K562 (cell line): ENCODE data around the gene FAM53B.

Source experiments
- BMI1 ChIP-seq: fragments of 150-350 bp; IDR thresholded peaks from 2 replicates; pipeline ENCODE4 v1.6.1; 2014; ENCODE audit warnings: low read length
- CREB3L1 ChIP-seq: fragments of 450-650 bp; IDR thresholded peaks from 2 replicates; pipeline ENCODE4 v1.6.1; 2014; ENCODE audit warnings: low read depth, mild to moderate bottlenecking, moderate library complexity, borderline replicate concordance
- CTCF ChIP-seq, 3 experiments: IDR thresholded peaks in 2 of 3; conservative IDR thresholded peaks in 1 of 3; 2 replicates each; pipeline ENCODE4 v1.5.1; 2011 to 2012; ENCODE audit warnings: low read length in 3 of 3, mild to moderate bottlenecking in 3 of 3, control low read depth in 2 of 3, improper control_type of control experiment in 1 of 3, inconsistent platforms in 1 of 3, low read depth in 1 of 3, mixed read lengths in 1 of 3, moderate library complexity in 1 of 3; ENCODE audit not compliant: insufficient read depth in 2 of 3
- FOXP1 ChIP-seq: sonication (generic); formaldehyde crosslinking; IDR thresholded peaks from 2 replicates; pipeline ENCODE4 v1.8.0; 2022; ENCODE audit warnings: mild to moderate bottlenecking, missing genetic modification reagents
- GABPA ChIP-seq: fragments of 200-800 bp; sonication (Bioruptor generic); conservative IDR thresholded peaks from 2 replicates; pipeline ENCODE4 v1.6.1; 2016; ENCODE audit warnings: low read depth, missing genetic modification characterization, missing compliant biosample characterization
- NR1H2 ChIP-seq: sonication (generic); formaldehyde crosslinking; IDR thresholded peaks from 2 replicates; pipeline ENCODE4 v1.4.0; 2020; ENCODE audit warnings: mild to moderate bottlenecking, missing genetic modification reagents
- TF ChIP-seq, protein P1 (sequence below): fragments of 200-800 bp; sonication (Bioruptor generic); IDR thresholded peaks from 2 replicates; pipeline ENCODE4 v1.6.1; 2017; ENCODE audit warnings: missing genetic modification characterization, missing compliant biosample characterization
- TF ChIP-seq, protein P2 (sequence below): fragments of 450-650 bp; formaldehyde crosslinking; IDR thresholded peaks from 2 replicates; pipeline ENCODE4 v1.4.0; 2020; ENCODE audit warnings: mild to moderate bottlenecking, mixed read lengths

DNA sequence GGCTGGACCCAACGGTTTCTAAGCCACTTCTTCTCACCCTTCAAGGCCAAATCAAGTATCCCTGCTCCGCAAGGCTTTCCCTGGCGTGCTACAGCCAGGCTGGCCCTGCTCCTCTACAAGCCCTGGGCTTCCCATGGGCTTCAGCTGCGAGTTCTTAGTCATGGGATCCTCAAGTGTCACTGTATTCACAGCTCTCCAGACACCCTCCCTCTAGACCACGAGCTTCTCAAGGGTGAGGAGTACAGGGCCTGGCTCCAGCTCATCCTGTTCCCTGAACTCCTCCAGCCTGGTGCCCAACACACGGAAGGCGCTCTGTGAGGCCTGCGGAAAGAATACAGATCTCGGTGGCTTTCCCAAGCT, 38.8 kb downstream of the FAM53B start:
- TF ChIP-seq BMI1 (no peak), CTCF (IDR thresholded peaks at IDR 0.05 in 2 of 3, conservative IDR thresholded peaks at IDR 0.05 in 1 of 3; ENCODE audit: insufficient read depth in 2 of 3, low read depth in 1 of 3, low read length in 3 of 3) (no peak), FOXP1 (CRISPR knock-in tag) (no peak), GABPA (no peak), NR1H2 (no peak), CREB3L1 (no peak)
- TF ChIP-seq, protein P1, sequence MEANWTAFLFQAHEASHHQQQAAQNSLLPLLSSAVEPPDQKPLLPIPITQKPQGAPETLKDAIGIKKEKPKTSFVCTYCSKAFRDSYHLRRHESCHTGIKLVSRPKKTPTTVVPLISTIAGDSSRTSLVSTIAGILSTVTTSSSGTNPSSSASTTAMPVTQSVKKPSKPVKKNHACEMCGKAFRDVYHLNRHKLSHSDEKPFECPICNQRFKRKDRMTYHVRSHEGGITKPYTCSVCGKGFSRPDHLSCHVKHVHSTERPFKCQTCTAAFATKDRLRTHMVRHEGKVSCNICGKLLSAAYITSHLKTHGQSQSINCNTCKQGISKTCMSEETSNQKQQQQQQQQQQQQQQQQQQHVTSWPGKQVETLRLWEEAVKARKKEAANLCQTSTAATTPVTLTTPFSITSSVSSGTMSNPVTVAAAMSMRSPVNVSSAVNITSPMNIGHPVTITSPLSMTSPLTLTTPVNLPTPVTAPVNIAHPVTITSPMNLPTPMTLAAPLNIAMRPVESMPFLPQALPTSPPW (CRISPR knock-in tag) = no peak
- TF ChIP-seq, protein P2, sequence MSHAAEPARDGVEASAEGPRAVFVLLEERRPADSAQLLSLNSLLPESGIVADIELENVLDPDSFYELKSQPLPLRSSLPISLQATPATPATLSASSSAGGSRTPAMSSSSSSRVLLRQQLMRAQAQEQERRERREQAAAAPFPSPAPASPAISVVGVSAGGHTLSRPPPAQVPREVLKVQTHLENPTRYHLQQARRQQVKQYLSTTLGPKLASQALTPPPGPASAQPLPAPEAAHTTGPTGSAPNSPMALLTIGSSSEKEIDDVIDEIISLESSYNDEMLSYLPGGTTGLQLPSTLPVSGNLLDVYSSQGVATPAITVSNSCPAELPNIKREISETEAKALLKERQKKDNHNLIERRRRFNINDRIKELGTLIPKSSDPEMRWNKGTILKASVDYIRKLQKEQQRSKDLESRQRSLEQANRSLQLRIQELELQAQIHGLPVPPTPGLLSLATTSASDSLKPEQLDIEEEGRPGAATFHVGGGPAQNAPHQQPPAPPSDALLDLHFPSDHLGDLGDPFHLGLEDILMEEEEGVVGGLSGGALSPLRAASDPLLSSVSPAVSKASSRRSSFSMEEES (CRISPR knock-in tag) = no peak
